A549 (cell line): ENCODE results near the gene MUC15. TPM values are rescaled to one million over a fixed set of nuclear protein-coding genes. Genes with fewer than 3 reads are reported as not detected.

ENCODE experiments used
- ATAC-seq, 2 experiments: fragments of 200-7000 bp in 1 of 2; fragments of >200 bp in 1 of 2; cut with Nextera tagmentation in 1 of 2; cut with Tn5 transposase in 1 of 2; 3 replicates each; pipeline versions ENCODE4 v1.8.0 to v1.9.1; 2018 to 2020; ENCODE audit warnings: mild to moderate bottlenecking in 1 of 2, moderate library complexity in 1 of 2
- CTCF ChIA-PET: fragments of 300-600 bp; sonication (Branson Sonifier 250); formaldehyde crosslinking; extraction: SDS; loops from one replicate; lab custom pipeline; 2021; ENCODE audit warnings: antibody characterized with exemption, inconsistent platforms; lab: Yijun Ruan, JAX
- POLR2A ChIA-PET: fragments of 350-600 bp; formaldehyde crosslinking; extraction: SDS; loops from one replicate; lab custom pipeline; 2021; ENCODE audit warnings: antibody characterized with exemption, inconsistent platforms; lab: Yijun Ruan, JAX
- DNase-seq, 2 experiments: peaks; one replicate each; pipeline versions ENCODE4 v3.0.0 to v3.0.0-alpha.2; 2011 to 2016; ENCODE audit warnings: low read depth in 1 of 2, low spot score in 1 of 2
- FAIRE-seq: peaks from 2 replicates; lab custom pipeline; 2011; peaks lifted over from hg19 to GRCh38; lab: Jason Lieb, UNC
- H3K27ac ChIP-seq, 2 experiments: fragments of >200 bp; sonication (Bioruptor Twin); formaldehyde crosslinking; 3 replicates each; pipeline ENCODE4 v1.5.1; 2016 to 2017
- H3K4me1 ChIP-seq: fragments of >200 bp; sonication (Bioruptor Twin); formaldehyde crosslinking; 3 replicates; pipeline ENCODE4 v1.6.1; 2016
- H3K4me2 ChIP-seq: fragments of >200 bp; sonication (Bioruptor Twin); formaldehyde crosslinking; 3 replicates; pipeline ENCODE4 v1.6.1; 2016
- H3K4me3 ChIP-seq: fragments of >200 bp; sonication (Bioruptor Twin); formaldehyde crosslinking; 3 replicates; pipeline ENCODE4 v1.5.1; 2016
- H3K9me3 ChIP-seq: fragments of >200 bp; sonication (Bioruptor Twin); formaldehyde crosslinking; 3 replicates; pipeline ENCODE4 v1.6.1; 2016
- ATOH8 ChIP-seq: fragments of 250-450 bp; sonication (Bioruptor Pico); IDR thresholded peaks from 2 replicates; pipeline ENCODE4 v1.5.0; 2020; ENCODE audit warnings: low read depth, mild to moderate bottlenecking, moderate library complexity
- BCL3 ChIP-seq: fragments of >200 bp; sonication (Bioruptor Twin); formaldehyde crosslinking; IDR thresholded peaks from 3 replicates; pipeline ENCODE4 v1.6.1; 2016
- CBX8 ChIP-seq: fragments of 200-600 bp; sonication (generic); IDR thresholded peaks from 2 replicates; pipeline ENCODE4 v1.6.1; 2016
- CHD2 ChIP-seq: fragments of 150-350 bp; IDR thresholded peaks from 2 replicates; pipeline ENCODE4 v1.6.1; 2014; ENCODE audit warnings: low read length; ENCODE audit not compliant: partially characterized antibody
- CTCF ChIP-seq: fragments of >200 bp; sonication (Bioruptor Twin); formaldehyde crosslinking; IDR thresholded peaks from 3 replicates; pipeline ENCODE4 v1.5.1; 2016
- FOSB ChIP-seq: fragments of 250-450 bp; sonication (Bioruptor Pico); IDR thresholded peaks from 2 replicates; pipeline ENCODE4 v1.5.0; 2020; ENCODE audit warnings: mild to moderate bottlenecking, moderate library complexity
- FOSL2 ChIP-seq, 2 experiments: fragments of 450-650 bp in 1 of 2; fragments of >200 bp in 1 of 2; sonication (Bioruptor Twin) in 1 of 2; formaldehyde crosslinking; IDR thresholded peaks; 2 replicates each; pipeline versions ENCODE4 v1.5.0 to v1.6.1; 2016 to 2020; ENCODE audit warnings: mild to moderate bottlenecking in 1 of 2, moderate library complexity in 1 of 2
- HMGXB4 ChIP-seq: fragments of 250-450 bp; sonication (Bioruptor Pico); IDR thresholded peaks from 2 replicates; pipeline ENCODE4 v1.5.0; 2021; ENCODE audit warnings: mild to moderate bottlenecking, moderate library complexity, borderline replicate concordance
- HOXA7 ChIP-seq: fragments of 250-450 bp; sonication (Bioruptor Pico); IDR thresholded peaks from 2 replicates; pipeline ENCODE4 v1.5.0; 2020; ENCODE audit warnings: mild to moderate bottlenecking, moderate library complexity
- HOXB13 ChIP-seq: fragments of 250-450 bp; sonication (Bioruptor Pico); IDR thresholded peaks from 2 replicates; pipeline ENCODE4 v1.5.0; 2020; ENCODE audit warnings: low read depth, mild to moderate bottlenecking, moderate library complexity
- NFE2L2 ChIP-seq: fragments of 150-350 bp; conservative IDR thresholded peaks from 2 replicates; pipeline ENCODE4 v1.6.1; 2014; ENCODE audit warnings: low read length
- RAD21 ChIP-seq, 2 experiments: fragments of >200 bp in 1 of 2; sonication (Bioruptor Twin) in 1 of 2; formaldehyde crosslinking in 1 of 2; IDR thresholded peaks in 1 of 2; conservative IDR thresholded peaks in 1 of 2; 2 replicates in 1 of 2; 3 replicates in 1 of 2; pipeline ENCODE4 v1.6.1; 2012 to 2018; ENCODE audit warnings: inconsistent platforms in 1 of 2
- SMC3 ChIP-seq: fragments of >200 bp; sonication (Bioruptor Twin); formaldehyde crosslinking; IDR thresholded peaks from 3 replicates; pipeline ENCODE4 v1.6.1; 2018; ENCODE audit warnings: inconsistent platforms
- WGBS: methylation state at CpG from one replicate; pipeline ENCODE4 v1.1.6; 2017; ENCODE audit errors: missing lambda C conversion rate; 5-methylcytosine and 5-hydroxymethylcytosine counted together
- polyA plus RNA-seq, 4 experiments: library from polyadenylated mRNA; depleted of rRNA in 3 of 4; stranded (reverse); fragments of >200 nt; fragmentation: RNase III in 1 of 4; extraction: RNeasy Plus Mini Kit Qiagen cat#74134 plus additional on column Dnase treatment in 1 of 4; gene quantifications; 2 replicates in 3 of 4; 3 replicates in 1 of 4; pipeline ENCODE4 v1.2.3, GENCODE V29; 2011 to 2017

The MUC15 gene
- polyA plus RNA-seq, 2 of the 4 experiments (the other 2 are of a cell fraction): not detected

- TF ChIP-seq HMGXB4 (CRISPR knock-in tag): no peak
Observed at GRCh38 chr11:26537341-26537740, 34.7 kb downstream of the MUC15 start (continued).

GRCh38 chr11:26527685-26528084 is 44.4 kb downstream of the MUC15 start:
- CTCF ChIA-PET: no interaction called here
- FAIRE-seq: no peak

GRCh38 chr11:26522912-26523610 is 49.0 kb downstream of the MUC15 start:
- DNase-seq: peak in 1 of 2 experiments; percentile 64
- WGBS: 55% methylated on average over 12 of the region's 12 CpGs
- FAIRE-seq: no peak
- no peak overlapping the region for H3K27ac ChIP-seq
- POLR2A ChIA-PET: no interaction called here
- CTCF ChIA-PET: interaction anchor here (1.0 to 1.5 kb wide), 5 partner anchors 9 to 128 kb away, joined by 3 read pairs; no protein-coding TSS in a partner anchor
- TF ChIP-seq CTCF (peak; percentile 17; the same call in 2 of the 3 replicates), RAD21 (conservative IDR thresholded peaks at IDR 0.05 in 1 of 2, IDR thresholded peaks at IDR 0.05 in 1 of 2) (peak; percentile 35 to 44; a peak in 3 of 5 replicates), ATOH8 (CRISPR knock-in tag) (no peak), SMC3 (peak; percentile 47; the same call in 2 of the 3 replicates), CHD2 (peak; percentile 73), HOXA7 (no peak)
- no peak overlapping the region for H3K4me2 ChIP-seq
- H3K4me3 ChIP-seq: no peak overlapping the region
- H3K9me3 ChIP-seq: no peaks in the 10 kb centered on the region
- no peaks in the 10 kb centered on the region for H3K4me1 ChIP-seq
- peak in 1 of 2 experiments; percentile 69; a peak in 3 of 6 replicates for ATAC-seq

More at GRCh38 chr11:26527685-26528084, 44.4 kb downstream of the MUC15 start:
- TF ChIP-seq BCL3: no peak
- ATAC-seq: no peak
- WGBS: 3% methylated on average over 1 of the region's 1 CpG
- H3K4me2 ChIP-seq: no peak overlapping the region
- no peak overlapping the region for H3K4me3 ChIP-seq
- no peak overlapping the region for H3K27ac ChIP-seq
- no peaks in the 10 kb centered on the region for H3K9me3 ChIP-seq
- DNase-seq: no peak
- POLR2A ChIA-PET: no interaction called here
- H3K4me1 ChIP-seq: no peaks in the 10 kb centered on the region

- TF ChIP-seq HOXB13 (CRISPR knock-in tag): no peak
- no peak for TF ChIP-seq ATOH8 (CRISPR knock-in tag)
- TF ChIP-seq CBX8: no peak
- no peak for TF ChIP-seq FOSL2 (IDR thresholded peaks at IDR 0.05)
- no peak for TF ChIP-seq FOSL2 (CRISPR knock-in tag; IDR thresholded peaks at IDR 0.05)
- TF ChIP-seq FOSB (CRISPR knock-in tag): no peak
- no peak for TF ChIP-seq NFE2L2
- 32% methylated on average over 2 of the region's 2 CpGs for WGBS
- ChIA-PET CTCF (no interaction called here), POLR2A (no interaction called here)
- no peak overlapping the region for H3K4me3 ChIP-seq
- H3K4me2 ChIP-seq: no peak overlapping the region
- no peak for DNase-seq
- H3K9me3 ChIP-seq: no peaks in the 10 kb centered on the region
- no peak overlapping the region for H3K27ac ChIP-seq
- FAIRE-seq: no peak
- H3K4me1 ChIP-seq: no peaks in the 10 kb centered on the region
- ATAC-seq: no peak
Observed at GRCh38 chr11:26519469-26519868, 52.6 kb downstream of the MUC15 start.
